Mammary epithelial cell (primary cell): ENCODE measurements around the gene RASGRF2.

Source experiments
- EZH2 ChIP-seq: IDR thresholded peaks from 2 replicates; pipeline ENCODE4 v1.6.1; 2012; ENCODE audit warnings: low read length, inconsistent platforms, borderline replicate concordance
- TF ChIP-seq, protein P1 (sequence below), 2 donors: IDR thresholded peaks in 1 of 2; conservative IDR thresholded peaks in 1 of 2; 2 replicates each; pipeline ENCODE4 v1.5.1; 2011 to 2012; ENCODE audit warnings: inconsistent platforms in 2 of 2, low read length in 2 of 2, mild to moderate bottlenecking in 2 of 2, control low read depth in 1 of 2, low read depth in 1 of 2; ENCODE audit not compliant: insufficient read depth in 1 of 2; ENCODE audit errors: extremely low read depth in 1 of 2

DNA sequence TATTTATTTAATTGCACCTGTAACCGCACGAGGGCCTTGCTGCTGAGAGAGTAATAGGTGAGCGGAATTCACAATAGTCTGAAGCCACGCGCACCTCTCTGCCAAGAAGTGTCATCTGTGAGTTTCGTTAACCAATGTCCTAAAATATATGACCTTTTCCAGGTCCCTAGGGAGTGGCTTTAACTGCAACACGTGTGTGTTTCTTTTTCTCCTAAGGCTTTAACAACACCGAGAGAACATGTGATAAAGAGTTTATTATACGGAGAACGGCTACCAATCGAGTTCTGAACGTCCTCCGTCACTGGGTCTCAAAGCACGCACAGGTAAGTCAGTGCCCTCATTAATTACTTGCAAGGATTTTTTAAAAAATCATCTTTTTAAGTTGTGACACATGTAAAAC is 219.8 kb downstream of the RASGRF2 start:
- TF ChIP-seq, protein P1, sequence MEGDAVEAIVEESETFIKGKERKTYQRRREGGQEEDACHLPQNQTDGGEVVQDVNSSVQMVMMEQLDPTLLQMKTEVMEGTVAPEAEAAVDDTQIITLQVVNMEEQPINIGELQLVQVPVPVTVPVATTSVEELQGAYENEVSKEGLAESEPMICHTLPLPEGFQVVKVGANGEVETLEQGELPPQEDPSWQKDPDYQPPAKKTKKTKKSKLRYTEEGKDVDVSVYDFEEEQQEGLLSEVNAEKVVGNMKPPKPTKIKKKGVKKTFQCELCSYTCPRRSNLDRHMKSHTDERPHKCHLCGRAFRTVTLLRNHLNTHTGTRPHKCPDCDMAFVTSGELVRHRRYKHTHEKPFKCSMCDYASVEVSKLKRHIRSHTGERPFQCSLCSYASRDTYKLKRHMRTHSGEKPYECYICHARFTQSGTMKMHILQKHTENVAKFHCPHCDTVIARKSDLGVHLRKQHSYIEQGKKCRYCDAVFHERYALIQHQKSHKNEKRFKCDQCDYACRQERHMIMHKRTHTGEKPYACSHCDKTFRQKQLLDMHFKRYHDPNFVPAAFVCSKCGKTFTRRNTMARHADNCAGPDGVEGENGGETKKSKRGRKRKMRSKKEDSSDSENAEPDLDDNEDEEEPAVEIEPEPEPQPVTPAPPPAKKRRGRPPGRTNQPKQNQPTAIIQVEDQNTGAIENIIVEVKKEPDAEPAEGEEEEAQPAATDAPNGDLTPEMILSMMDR (conservative IDR thresholded peaks at IDR 0.05 in 1 of 2, IDR thresholded peaks at IDR 0.05 in 1 of 2; ENCODE audit: extremely low read depth in 1 of 2, insufficient read depth in 1 of 2, low read depth in 1 of 2, low read length in 2 of 2): no peak
- no peak for TF ChIP-seq EZH2
